ENCODE results near the gene STUB1.

Gene STUB1

DNA sequence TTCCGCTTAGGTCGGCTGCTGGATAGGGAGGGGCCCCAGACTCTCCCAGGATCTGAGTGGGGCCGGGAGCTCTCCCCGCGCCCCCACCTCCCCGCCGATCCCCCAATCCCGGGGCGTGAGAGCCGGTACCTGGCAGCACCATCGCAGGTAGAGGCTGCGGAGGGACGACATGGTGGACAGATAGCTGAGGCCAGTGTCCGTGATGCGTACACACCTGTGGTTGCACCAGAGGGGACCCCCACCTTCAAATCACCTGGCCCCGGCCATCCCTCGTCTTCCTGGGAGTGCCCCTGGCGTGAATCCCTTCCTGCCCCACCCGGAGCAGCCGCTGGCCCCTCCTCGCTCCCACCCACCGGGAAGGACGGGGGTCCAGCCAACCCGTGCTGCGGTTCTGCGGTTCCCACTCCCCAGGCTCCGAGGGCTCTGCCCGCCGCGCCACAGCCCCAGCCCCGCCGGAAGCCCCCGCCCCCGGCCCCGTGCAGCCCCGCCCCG lies 14.7 kb downstream of the STUB1 start:
- DNase-seq (ENCODE audit: low spot score) = no peak

DNA sequence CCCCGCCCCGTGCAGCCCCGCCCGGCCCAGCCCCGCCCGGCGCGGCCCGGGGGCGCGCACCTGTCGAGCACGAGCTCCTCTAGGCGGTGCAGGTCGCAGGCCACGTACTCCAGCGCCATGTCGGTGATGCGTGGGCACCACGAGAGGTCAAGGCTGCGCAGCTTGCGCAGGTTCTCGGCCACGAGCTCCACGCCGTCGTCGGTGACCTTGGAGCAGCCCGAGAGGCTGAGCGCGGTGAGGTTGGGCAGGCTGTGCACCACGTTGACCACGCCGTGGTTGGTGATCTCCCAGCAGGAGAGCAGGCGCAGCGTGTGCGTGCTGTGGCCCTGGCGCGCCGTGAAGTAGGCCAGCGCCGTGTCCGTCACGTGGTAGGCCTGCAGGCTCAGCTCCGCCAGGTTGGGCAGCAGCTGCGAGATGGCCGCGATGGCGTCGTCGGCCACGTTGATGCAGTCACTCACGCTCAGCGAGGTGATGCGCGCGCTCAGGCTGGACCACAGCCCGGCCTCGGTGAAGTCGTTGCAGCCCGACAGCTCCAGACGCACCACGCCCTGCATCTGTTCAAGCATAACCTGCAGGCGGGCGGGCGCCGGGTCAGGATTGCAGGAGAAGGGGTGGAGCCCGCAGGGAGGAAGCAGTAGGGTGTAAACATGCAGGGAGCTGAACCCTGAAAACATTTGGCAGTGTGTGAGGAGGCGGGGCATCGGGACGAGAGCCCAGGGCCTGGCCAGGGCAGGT lies 15.3 kb downstream of the STUB1 start:
- DNase-seq (ENCODE audit: low spot score) = peak; percentile 32

DNA sequence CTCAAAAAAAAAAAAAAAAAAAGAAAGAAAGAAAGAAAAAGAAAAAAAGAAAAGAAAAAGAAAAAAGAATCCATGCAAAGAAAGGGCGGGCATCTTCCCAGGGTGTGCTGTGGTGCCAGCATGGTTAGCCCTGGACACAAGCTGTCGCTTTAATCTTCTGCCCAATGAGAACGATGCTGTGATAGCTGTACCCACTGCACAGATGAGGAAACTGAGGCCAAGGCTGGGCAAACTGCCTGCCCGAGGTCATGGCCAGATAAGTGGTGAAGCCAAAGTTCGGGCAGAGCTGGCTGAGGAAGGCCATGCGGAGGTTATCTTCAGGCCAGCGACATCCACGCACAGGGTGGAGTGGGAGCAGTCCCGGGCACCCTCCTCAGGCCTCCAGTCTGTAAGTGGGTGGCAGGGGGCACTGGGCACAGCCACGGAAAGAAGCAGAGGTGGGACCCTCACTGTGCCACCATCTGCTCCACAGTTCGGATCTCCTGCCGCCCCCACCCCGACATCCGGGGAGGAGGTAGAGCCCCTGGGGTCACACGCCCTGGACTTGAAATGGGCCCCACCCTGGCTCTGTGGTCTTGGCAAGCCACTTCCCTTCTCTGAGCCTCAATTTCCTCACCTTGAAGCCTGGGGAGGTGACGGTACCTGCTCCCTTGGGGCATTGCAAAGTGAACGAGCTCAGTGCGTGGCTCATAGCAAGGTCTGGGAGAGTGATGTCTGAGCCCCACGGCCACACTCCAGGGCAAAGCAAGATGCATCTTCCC lies 18.9 kb downstream of the STUB1 start:
- DNase-seq (ENCODE audit: low spot score) = no peak

DNA sequence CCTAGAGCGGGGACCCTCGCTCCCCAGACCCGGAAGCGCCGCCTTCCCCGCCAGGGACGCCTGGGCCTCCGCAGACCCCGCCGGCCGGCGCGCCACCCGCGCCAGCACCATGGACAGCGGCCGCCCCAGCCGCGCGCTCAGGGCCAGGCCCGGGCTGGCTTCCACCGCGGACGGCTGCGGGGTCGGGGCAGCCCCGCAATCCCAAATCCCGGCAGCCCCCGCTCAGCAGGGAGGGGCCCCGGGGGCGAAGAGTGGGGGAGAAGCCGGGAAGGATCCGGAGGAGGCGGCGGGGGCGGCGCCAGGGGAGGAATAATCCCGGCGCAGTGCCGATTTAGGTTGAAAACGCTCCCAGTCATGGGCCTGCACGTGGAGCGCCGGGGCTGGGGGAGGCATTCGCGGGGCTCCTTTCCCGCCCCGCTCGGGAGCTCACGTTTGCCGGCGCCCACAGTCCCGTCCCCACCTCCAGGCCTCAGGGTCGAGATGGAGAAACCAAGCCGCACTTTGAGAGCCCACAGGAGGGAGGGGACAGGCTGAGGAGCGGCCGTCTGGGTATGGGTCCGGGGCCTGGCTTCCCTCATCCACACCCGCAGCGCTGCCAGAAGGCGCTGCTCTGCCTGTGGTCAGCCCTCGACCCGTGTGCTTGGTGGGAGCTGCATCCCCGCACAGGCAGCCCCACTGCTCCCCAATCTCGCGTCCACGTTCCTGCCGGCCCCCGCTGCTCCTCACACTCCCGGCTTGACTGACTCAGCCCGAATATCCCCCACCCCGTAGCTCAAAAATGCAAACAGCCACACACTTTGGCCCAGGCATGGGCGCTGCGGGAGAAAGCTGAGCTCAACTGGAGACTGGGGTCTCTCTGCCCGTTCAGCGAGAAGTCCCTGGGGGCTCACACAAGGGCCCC lies 20.7 kb downstream of the STUB1 start:
- peak; percentile 71 for DNase-seq (ENCODE audit: low spot score)

DNA sequence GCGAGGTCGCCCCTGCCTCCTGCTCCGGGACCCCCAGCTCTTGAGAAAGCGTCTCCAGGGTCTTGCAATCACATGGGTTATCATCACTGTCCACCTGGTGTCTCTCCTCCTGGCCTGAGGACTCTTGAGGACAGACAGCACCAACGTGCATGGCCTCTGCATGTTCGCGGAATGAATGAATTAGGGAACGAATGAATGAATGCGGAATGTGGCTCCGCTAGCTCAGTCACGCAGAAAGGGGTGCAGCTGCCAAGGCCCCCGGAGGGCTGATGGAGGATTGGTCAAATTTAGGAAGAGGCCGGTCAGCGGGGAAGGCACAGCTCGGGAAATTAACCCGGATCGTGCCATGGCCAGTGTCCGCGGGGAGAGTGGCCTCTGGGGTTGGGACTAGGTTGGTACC lies 22.1 kb downstream of the STUB1 start:
- no peak for DNase-seq (ENCODE audit: low spot score)

DNA sequence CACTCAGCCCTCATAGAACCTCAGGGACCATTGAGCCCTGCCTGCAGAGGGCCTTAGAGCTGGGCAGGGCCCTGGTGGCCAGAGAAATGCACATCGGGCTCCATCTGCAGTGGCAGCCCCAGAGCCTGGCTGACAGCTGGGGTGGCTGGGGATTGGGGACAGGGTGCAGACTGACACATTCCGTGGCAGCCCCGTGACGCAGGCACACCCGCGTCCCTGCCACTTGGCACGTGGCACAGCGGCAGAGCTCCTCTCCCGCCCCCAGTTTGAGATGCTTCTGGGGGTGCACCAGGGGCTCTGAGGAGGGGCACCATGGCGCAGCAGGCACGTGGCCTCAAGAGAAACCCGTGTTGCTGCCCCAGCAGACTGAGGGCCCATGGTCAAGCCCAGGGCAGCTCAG lies 23.2 kb downstream of the STUB1 start:
- no peak for DNase-seq (ENCODE audit: low spot score)

DNA sequence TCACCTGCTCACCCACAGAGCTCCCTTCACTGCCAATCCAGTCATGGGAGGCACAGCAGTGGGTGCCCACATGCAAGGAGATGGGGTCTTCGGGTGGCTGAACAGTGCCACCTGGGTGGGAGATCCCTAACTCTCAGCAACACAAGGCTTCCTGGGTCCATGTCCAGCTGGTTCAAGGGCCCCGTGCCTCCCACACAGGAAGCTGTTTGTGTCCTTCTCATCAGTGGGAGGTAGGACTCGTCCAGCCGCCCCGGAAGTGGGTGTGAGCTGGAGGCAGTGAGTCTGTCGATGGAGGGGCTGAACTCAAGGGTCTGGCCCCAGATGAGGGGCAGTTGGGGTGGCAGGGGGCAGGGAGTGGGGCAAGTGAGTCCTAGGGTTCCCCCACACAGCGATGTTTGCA lies 23.8 kb downstream of the STUB1 start:
- no peak for DNase-seq (ENCODE audit: low spot score)

DNA sequence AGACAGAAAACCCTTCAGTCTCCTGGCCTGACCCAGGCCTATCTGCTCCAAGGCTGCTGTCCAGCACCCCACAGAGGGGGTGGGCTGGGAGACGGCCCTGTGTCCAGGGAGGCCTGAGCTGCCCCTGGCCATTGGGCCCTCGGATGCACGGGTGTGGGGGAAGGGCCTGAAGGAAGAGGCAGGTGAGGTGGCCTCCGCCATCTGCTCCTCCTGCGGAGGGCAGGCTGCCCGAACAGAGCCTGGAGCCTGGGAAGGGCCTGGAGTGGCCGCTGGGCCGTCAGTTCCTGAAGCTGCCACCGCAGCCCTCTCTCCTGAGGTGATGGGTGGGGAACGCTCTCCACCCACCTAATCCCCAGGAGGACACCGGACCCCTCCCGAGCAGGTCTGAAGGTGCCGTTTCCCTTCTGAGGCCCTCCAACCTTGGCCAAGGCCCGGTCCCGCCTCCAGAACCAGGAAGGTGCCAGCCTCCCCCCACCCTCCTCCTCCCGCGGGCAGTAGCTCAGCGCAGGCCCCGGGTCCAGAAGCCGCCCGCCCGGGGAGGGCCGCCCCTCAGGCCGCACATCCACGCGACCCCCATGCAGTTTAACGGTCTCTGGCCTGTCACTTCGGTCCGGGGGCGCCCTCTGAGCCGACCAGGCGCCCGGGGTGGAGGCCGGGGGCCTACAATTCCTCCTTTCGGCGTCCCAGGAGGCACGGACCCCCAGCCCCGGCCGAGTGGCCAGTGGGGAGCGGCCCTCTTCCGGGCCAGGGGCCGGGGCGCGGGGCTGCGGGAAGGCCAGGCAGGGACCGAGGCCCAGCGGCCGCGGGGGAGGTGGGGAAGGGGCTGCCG lies 24.6 kb downstream of the STUB1 start:
- DNase-seq (ENCODE audit: low spot score) = no peak

DNA sequence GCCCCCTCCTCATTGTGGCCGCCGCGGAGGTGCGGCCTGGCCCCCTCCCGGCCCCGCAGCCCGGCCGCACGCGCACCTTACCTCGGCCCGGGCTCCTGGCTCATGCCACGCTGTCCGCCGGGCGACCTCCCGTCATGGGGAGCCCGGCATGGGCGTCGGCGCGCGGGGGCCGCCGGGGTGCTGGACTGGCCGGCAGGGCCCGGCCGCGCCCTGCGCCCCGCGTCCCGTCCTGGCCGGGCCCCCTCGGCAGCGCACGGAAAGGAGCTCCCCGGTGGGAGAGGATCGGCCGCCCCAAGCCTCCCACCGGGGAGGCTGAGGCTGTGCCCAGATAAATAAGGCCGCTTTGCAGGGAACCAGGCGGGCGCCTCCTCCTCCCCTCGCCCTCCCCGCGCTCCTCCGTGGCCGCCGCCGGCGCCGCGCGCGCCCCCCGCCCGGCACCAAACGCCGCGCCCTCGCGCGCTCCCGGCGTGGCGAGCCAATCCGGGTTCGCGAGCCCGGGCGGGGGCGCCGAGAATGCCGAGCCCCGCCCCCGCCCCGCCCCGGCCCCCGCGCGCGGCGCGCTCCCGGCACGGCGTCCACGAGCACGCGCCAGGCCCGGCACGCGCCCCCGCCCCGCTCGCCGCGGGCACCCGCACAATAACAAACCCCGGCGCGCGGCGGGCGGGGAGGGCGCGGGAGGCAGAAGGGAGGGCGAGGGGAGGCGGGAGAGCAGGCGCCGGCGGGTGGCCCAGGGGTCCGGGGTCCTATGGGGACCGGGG lies 25.4 kb downstream of the STUB1 start, which contains the start of gene FBXL16:
Gene FBXL16 (minus strand): TSS at position 371 of the 758 bp plus-strand sequence. CDS start 8,396 bp downstream, outside the sequence.
- DNase-seq (ENCODE audit: low spot score) = peak; percentile 41

DNA sequence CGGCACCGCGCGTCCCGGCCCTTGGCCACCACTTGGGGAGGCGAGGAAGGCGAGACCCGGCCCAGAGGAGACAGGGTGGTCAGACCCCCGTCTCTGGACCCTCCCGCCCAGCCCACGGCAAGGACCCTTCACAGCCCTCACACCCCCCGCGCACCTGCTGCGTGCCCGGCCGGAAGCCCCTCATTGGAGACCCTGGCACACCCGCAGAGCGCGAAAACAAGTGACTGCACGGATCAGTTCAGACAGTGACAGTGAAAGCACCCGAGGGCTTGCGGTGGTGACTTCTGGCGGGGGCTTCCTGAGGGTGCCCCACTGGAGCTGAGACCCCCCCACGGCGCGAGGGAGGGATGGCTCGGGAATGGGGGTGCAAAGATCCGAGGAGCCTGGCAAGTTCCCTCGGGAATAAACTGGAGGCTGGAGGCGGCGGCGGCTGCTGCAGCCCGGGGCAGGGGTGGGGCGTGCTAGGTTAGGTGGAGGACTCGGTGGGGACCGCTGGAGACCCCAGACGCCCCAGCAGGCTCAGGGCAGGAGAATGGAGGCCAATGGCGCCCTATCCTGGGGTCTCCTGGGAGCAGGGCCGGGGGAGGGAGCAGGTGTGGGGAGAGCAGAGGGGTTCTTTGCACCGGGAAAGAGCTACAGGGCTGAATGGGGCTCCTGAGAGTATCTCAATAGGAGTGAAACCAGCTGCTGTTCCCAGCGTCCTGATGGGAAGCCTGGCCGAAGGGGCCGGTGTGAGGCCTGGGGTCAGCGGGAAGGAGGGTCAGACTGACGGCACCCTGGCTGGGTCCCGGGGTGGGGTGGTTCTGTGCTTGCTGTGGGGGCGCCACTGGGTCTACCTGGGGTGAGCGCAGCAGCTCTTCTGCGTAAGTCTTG lies 26.2 kb downstream of the STUB1 start:
- no peak for DNase-seq (ENCODE audit: low spot score)

DNA sequence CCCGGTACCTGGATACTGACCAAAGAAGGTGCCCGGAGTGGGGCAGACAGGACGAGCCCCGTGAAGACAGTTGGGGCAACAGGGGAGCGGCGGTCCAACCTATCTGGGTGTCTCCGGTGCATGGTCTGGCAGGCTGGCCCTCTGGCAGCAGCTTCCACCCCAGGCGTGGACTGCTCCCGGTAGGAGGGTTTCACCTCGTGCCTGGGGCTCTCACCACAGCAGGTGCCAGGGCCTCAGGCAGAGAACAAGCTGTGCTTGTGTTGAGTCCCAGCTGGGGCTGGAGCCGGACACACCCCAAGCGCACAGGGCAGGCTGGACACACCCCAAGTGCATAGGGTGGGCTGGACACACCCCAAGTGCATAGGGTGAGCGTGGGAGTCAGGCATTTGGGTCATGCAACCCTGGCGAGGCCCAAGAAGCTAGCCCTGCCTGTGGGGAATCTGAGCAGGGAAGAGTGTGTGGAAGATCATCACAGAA lies 26.9 kb downstream of the STUB1 start:
- no peak for DNase-seq (ENCODE audit: low spot score)

DNA sequence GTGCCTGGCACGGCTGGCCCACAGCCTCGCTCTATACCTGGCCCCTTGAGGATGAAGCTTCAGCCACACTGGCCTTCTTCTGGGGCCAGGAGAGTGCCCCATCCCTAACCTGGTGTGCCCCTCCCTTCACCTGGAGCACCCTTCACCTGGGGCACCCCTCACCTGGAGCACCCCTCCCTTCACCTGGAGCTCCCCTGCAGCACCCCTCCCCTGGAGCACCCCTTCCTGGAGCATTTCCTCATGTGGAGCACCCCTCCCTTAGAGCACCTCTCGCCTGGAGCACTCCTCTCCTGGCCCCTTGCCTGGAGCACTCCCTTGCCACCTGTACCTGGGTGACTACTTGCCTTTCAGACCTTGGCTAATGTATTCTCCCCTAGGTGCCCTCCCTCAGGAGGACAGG lies 27.8 kb downstream of the STUB1 start:
- DNase-seq (ENCODE audit: low spot score) = no peak

DNA sequence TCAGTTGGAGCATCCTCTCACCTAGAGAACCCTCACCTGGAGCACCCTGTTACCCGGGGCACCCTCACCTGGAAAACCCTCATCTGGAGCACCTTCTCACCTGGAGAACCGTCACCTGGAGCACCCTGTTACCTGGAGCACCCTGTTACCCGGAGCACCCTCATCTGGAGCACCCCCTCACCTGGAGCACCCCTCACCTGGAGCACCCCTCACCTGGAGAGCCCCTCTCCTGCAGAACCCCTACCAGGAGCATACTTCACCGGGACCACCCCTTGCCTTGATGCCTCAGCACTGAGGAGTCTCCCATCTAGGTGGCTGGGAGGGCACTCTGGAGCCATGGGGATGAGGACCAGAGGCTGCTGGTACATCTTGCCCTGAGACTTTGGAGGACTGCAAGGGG lies 28.7 kb downstream of the STUB1 start:
- DNase-seq (ENCODE audit: low spot score) = no peak

DNA sequence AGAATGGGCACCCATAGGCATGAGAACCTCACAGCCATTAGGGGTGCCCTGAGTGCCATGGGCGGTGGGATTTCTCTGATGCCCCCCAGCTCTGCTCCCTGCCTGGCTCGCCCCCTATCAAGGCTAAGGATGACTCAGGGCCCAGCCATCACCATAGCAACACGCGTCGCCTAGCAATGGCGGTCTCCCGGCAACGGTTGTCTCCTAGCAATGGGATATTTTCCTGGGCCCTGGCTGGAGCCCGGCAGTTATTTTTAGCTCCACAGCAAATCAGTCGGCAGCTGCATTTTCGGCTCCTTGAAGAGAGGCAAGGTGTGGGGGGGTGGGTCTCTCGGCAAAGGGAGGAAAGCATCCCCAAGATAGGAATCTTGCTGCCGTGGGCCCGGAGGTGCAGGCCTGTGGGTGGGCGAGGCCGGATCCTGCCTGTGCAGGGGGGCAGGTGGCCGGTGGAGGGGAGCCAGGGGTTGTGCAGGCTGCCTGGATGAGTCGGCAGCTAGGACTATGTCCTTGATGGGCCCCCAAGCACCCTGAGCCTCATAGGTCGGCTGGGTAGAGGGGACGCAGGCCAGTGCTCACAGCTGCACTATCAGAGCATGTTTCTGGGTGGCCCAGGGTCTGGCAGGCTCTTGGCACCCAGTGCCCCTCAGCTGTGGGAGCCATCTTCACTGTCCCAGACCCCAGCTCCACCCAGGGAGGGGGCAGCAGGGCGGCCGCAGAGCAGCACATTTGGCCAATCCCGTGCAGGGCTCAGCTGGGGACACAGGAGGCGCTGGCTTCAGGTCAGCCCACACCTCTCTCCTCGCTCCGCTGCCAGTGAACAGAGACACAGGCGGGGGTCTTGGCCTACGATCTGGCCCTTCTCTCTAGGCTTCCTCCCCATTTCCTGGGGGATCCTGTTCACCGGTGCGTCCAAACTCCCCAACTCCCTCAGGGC lies 29.6 kb downstream of the STUB1 start:
- DNase-seq (ENCODE audit: low spot score) = peak; percentile 85

DNA sequence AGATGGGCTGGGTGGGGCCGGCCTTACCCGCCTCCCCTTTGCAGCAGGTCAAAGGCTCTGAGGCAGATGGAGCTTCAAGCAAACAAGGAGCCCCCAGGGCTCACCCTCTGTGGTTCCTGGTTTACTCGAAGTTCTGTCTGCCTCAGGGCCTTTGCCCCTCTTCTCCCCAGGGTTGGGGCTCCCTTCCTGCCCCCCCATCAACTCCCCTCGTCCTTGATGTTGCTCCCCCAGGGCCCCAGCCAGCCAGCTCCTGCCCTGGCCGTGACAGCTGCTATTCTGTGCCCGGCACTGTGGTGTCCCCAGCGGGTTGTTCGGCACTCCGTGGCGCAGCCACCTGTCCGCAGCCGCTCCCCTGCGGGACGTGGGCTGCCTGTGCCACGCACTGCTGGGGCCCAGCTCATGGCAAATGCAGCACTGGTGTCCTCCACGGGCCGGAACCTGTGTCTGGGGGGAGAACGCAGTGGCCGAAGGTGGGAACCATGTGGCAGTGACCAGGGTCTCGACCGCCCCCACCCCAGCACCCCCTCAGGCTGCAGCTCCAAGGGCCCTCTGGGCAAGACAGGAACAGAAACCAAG lies 30.4 kb downstream of the STUB1 start:
- no peak for DNase-seq (ENCODE audit: low spot score)

DNA sequence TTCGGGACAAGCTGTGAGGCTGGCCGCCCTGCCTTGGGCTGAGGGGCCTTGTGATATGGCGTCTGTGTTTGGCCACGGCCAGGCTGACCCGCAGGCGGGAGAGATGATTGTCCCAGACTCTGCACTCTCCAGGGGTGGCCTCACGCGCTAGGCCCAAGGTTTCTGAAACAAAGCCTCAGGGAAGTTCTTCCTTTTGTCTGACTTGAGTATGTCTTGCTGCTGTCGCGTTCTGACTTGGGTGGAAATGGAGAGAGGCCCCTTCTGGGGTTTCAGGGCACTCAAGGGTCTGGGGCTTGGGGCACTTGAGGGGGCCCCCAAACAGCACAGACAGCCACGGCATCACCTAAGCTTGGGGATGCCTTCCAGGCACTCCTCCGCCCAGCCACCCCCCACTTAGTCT lies 30.9 kb downstream of the STUB1 start:
- no peak for DNase-seq (ENCODE audit: low spot score)

DNA sequence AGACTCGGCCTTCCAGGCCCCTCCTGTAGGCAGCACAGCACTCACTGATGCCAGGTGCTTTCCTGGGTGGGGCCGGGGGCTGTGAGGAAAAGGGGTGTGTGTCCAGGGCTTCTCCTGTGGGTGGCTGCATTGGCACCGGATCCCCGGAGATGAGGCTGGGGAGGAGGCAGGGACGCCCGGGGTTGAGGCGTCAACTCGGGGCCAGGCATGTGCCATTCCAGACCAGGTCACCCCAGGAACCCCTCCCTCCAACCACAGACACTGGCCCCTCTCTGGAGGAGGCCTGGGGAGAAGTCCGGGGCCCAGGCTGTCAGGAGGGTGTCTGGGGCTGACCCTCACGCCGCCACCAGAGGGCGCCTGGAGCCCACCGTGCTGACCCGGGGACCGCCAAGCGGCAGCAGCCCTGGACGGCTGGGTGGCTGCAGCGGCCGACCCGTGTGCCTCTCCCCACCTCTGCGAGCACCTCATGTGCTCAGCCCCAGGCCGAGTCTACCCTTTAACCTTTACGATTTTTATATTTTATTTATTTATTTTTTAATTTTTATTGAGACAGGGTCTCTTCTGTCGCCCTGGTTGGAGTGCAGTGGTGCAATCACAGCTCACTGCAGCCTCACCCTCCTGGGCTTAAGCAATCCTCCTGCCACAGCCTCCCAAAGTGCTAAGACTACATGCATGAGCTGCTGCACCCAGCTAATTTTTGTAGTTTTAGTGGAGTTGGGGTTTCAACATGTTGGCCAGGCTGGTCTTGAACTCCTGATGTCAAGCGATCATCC lies 31.5 kb downstream of the STUB1 start:
- peak; percentile 90 for DNase-seq (ENCODE audit: low spot score)
